ENCODE data around the gene PSMB3. TPM values are rescaled to one million over a fixed set of nuclear protein-coding genes. Genes with fewer than 3 reads are reported as not detected.
A peak's percentile ranks its signal among the peaks of the same experiment; 100 is the strongest.

The PSMB3 gene
- polyA plus RNA-seq, 3 donors, result 315 to 689 (median 625) TPM

DNA sequence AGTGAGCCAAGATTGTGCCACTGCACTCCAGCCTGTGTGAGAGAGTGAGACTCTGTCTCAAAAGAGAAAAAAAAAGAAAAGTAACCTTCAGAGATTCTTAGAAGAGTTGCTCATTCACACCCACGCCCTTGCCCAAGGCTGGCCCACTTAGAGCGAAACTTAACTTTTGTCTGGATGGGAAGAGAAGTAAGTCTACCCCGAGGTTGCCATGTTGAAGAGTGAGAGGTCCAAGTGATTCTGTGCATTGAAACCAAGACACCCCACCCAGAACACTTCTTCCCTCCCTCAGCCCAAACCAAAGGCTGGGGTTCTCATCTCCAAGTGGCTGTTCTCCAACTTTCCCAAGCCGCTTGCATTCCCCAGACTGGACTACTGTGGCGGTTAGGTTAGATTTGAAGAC is 24.8 kb upstream of the PSMB3 start:
- H3K36me3 Mint-ChIP-seq, result peaks cover 18 to 20% of the 10 kb centered on the region in 2 donors
- H3K4me3 ChIP-seq (replicated peaks in 1 of 3; ENCODE audit: low read depth in 2 of 3, low read length in 3 of 3), result peak overlapping the region in 1 of 3 experiments; percentile 49
- H3K4me2 ChIP-seq (replicated peaks; ENCODE audit: extremely low read depth, low read length, poor library complexity, severe bottlenecking), result peak overlapping the region; percentile 62
- peaks cover 0 to 3% (median 0%) of the 10 kb centered on the region in 7 donors for H3K9me3 Mint-ChIP-seq
- peak overlapping the region; percentile 39 for H2AFZ ChIP-seq (ENCODE audit: insufficient read depth, low read depth, low read length, poor library complexity, severe bottlenecking)
- peak overlapping the region; percentile 56 to 76 for H3K4me3 Mint-ChIP-seq
- no peak for DNase-seq
- no peak overlapping the region for H3K9ac ChIP-seq (ENCODE audit: insufficient read depth, low read length, poor library complexity, severe bottlenecking)
- TF ChIP-seq, protein P1, sequence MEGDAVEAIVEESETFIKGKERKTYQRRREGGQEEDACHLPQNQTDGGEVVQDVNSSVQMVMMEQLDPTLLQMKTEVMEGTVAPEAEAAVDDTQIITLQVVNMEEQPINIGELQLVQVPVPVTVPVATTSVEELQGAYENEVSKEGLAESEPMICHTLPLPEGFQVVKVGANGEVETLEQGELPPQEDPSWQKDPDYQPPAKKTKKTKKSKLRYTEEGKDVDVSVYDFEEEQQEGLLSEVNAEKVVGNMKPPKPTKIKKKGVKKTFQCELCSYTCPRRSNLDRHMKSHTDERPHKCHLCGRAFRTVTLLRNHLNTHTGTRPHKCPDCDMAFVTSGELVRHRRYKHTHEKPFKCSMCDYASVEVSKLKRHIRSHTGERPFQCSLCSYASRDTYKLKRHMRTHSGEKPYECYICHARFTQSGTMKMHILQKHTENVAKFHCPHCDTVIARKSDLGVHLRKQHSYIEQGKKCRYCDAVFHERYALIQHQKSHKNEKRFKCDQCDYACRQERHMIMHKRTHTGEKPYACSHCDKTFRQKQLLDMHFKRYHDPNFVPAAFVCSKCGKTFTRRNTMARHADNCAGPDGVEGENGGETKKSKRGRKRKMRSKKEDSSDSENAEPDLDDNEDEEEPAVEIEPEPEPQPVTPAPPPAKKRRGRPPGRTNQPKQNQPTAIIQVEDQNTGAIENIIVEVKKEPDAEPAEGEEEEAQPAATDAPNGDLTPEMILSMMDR (IDR thresholded peaks at IDR 0.05), result no peak
- H3K27me3 ChIP-seq (ENCODE audit: control insufficient read depth in 2 of 2, insufficient read depth in 2 of 2, low read length in 2 of 2), result no peaks in the 10 kb centered on the region
- H3K27ac ChIP-seq (ENCODE audit: low read depth in 1 of 2, low read length in 2 of 2), result no peak overlapping the region
- peaks cover 3 to 4% of the 10 kb centered on the region in 2 donors for H3K36me3 ChIP-seq (replicated peaks in 1 of 2; ENCODE audit: control insufficient read depth in 1 of 2, insufficient read depth in 2 of 2, low read length in 2 of 2)
- peaks cover 58% of the 10 kb centered on the region for H3K4me1 Mint-ChIP-seq
- no peaks in the 10 kb centered on the region for H4K20me1 ChIP-seq (ENCODE audit: insufficient read depth, low read length)
- no peaks in the 10 kb centered on the region for H3K9me3 ChIP-seq (replicated peaks in 1 of 2; ENCODE audit: control insufficient read depth in 1 of 2, insufficient read depth in 1 of 2, low read length in 2 of 2)
- peaks cover 54 to 59% of the 10 kb centered on the region in 2 donors for H3K4me1 ChIP-seq (ENCODE audit: control insufficient read depth in 1 of 2, insufficient read depth in 2 of 2, low read length in 2 of 2)
- peaks cover 0 to 7% (median 1%) of the 10 kb centered on the region in 3 donors for H3K27me3 Mint-ChIP-seq (ENCODE audit: low read depth in 3 of 3)
- peak overlapping the region in 6 of 7 donors; percentile 46 to 73 (median 62) for H3K27ac Mint-ChIP-seq
- intact Hi-C loops (cut with micrococcal nuclease), result no loop called here
- no peaks in the 10 kb centered on the region for H3K79me2 ChIP-seq (ENCODE audit: insufficient read depth, low read length)
- no CpG with 5 or more reads among the region's 5 CpGs for WGBS (ENCODE audit: insufficient coverage)

DNA sequence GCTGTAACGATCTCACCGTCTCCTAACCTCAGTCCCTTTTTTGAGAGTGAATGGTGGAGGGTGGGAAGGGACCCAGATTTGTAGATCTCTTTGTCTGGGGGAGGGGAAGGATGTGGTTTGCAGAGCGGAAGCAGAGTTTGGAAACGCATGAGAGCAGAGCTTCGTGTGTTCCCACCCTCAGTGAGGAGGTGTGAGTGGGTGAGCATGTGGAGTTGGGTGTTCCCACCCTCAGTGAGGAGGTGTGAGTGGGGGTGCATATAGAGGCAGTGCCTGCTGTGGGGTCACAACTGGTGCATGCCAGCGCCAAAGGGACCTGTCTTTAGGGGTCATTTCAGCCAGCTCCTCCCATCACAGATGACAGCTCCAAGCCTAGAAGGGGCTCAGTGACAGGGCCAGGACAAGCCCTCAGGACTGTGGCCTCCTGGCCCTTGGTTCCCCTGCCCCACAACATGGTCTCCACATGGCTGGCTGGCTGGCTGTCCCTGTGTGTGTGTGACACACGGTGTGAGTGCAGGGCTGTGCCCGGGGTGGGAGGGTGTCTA is 24.2 kb upstream of the PSMB3 start:
- intact Hi-C loops (cut with micrococcal nuclease), result no loop called here
- Mint-ChIP-seq H3K9me3 (peaks cover 0 to 3% (median 0%) of the 10 kb centered on the region in 7 donors), H3K27ac (peak overlapping the region; percentile 21 to 73 (median 62)), H3K4me1 (peaks cover 60% of the 10 kb centered on the region), H3K36me3 (peaks cover 19 to 22% of the 10 kb centered on the region in 2 donors), H3K4me3 (peak overlapping the region; percentile 56 to 76), H3K27me3 (ENCODE audit: low read depth in 3 of 3) (peaks cover 0 to 7% (median 0%) of the 10 kb centered on the region in 3 donors)
- Histone ChIP-seq H3K4me1 (ENCODE audit: control insufficient read depth in 1 of 2, insufficient read depth in 2 of 2, low read length in 2 of 2) (peaks cover 54 to 59% of the 10 kb centered on the region in 2 donors), H3K36me3 (replicated peaks in 1 of 2; ENCODE audit: control insufficient read depth in 1 of 2, insufficient read depth in 2 of 2, low read length in 2 of 2) (peaks cover 0 to 5% of the 10 kb centered on the region in 2 donors), H4K20me1 (ENCODE audit: insufficient read depth, low read length) (no peaks in the 10 kb centered on the region), H3K79me2 (ENCODE audit: insufficient read depth, low read length) (no peaks in the 10 kb centered on the region), H3K27me3 (ENCODE audit: control insufficient read depth in 2 of 2, insufficient read depth in 2 of 2, low read length in 2 of 2) (no peaks in the 10 kb centered on the region), H3K9me3 (replicated peaks in 1 of 2; ENCODE audit: control insufficient read depth in 1 of 2, insufficient read depth in 1 of 2, low read length in 2 of 2) (no peaks in the 10 kb centered on the region), H3K9ac (ENCODE audit: insufficient read depth, low read length, poor library complexity, severe bottlenecking) (no peak overlapping the region), H2AFZ (ENCODE audit: insufficient read depth, low read depth, low read length, poor library complexity, severe bottlenecking) (peak overlapping the region; percentile 39), H3K4me3 (replicated peaks in 1 of 3; ENCODE audit: low read depth in 2 of 3, low read length in 3 of 3) (peak overlapping the region in 1 of 3 experiments; percentile 49), H3K4me2 (replicated peaks; ENCODE audit: extremely low read depth, low read length, poor library complexity, severe bottlenecking) (peak overlapping the region; percentile 62), H3K27ac (ENCODE audit: low read depth in 1 of 2, low read length in 2 of 2) (peak overlapping the region; percentile 17 to 24)
- WGBS (ENCODE audit: insufficient coverage), result 23% methylated on average over 4 of the region's 8 CpGs
- DNase-seq, result peak in 2 of 3 donors; percentile 47 to 50
- TF ChIP-seq, protein P1 (IDR thresholded peaks at IDR 0.05), result no peak

Measured in CD14-positive monocyte (primary cell).